Measurements from ENCODE around the gene MGAT5. TPM values are rescaled to one million over a fixed set of nuclear protein-coding genes. Genes with fewer than 3 reads are reported as not detected.
A peak's percentile ranks its signal among the peaks of the same experiment; 100 is the strongest.

MGAT5 gene
- total RNA-seq, 1 experiment from 2014 or later, result 52.4 TPM

- Mint-ChIP-seq H3K4me3 (no peak overlapping the region), H3K27me3 (ENCODE audit: low read depth) (peaks cover 16% of the 10 kb centered on the region), H3K36me3 (peaks cover 4% of the 10 kb centered on the region), H3K27ac (no peak overlapping the region), H3K4me1 (peaks cover 29% of the 10 kb centered on the region), H3K9me3 (no peaks in the 10 kb centered on the region)
- no peak for DNase-seq (ENCODE audit: low spot score)
- TF ChIP-seq SMAD3 (CRISPR knock-in tag; IDR thresholded peaks at IDR 0.05; ENCODE audit: borderline replicate concordance), result no peak
- TF ChIP-seq NFATC4 (CRISPR knock-in tag; IDR thresholded peaks at IDR 0.05), result no peak
- TF ChIP-seq OVOL2 (CRISPR knock-in tag; IDR thresholded peaks at IDR 0.05; ENCODE audit: borderline replicate concordance), result no peak
- no peak for TF ChIP-seq GABPB1 (CRISPR knock-in tag; IDR thresholded peaks at IDR 0.05)
- TF ChIP-seq USF2 (CRISPR knock-in tag; IDR thresholded peaks at IDR 0.05), result no peak
- 0 out of 2 replicates have a peak, but pooled peaks have one; percentile 52 for TF ChIP-seq GTF2I (CRISPR knock-in tag; conservative IDR thresholded peaks at IDR 0.05)
- TF ChIP-seq TEAD1 (CRISPR knock-in tag; IDR thresholded peaks at IDR 0.05), result no peak
- no peak for TF ChIP-seq ZNF512 (CRISPR knock-in tag; IDR thresholded peaks at IDR 0.05; ENCODE audit: borderline replicate concordance)
- peak; percentile 78; the same call in 1 of the 2 replicates for TF ChIP-seq ZNF121 (CRISPR knock-in tag; IDR thresholded peaks at IDR 0.05)
- no peak for TF ChIP-seq ZNF219 (CRISPR knock-in tag; IDR thresholded peaks at IDR 0.05; ENCODE audit: borderline replicate concordance)
- TF ChIP-seq RORB (CRISPR knock-in tag; IDR thresholded peaks at IDR 0.05), result no peak
- ChIA-PET CTCF (interaction anchor here (0.6 to 1.4 kb wide), 2 partner anchors 47 to 475 kb away, joined by 3 to 4 read pairs; no protein-coding TSS in a partner anchor), POLR2A (no interaction called here)
- ATAC-seq, result no peak
Observed at GRCh38 chr2:134275058-134275862, 21.4 kb downstream of the MGAT5 start.

GRCh38 chr2:134276381-134277172, 22.7 kb downstream of the MGAT5 start:
- H3K27me3 Mint-ChIP-seq (ENCODE audit: low read depth), result peaks cover 16% of the 10 kb centered on the region
- ChIA-PET CTCF (interaction anchor here (1.1 to 1.4 kb wide), 2 partner anchors 32 to 48 kb away, joined by 3 read pairs; no protein-coding TSS in a partner anchor), POLR2A (no interaction called here)
- ATAC-seq, result no peak
- peaks cover 3% of the 10 kb centered on the region; the same call in 1 of the 2 replicates for H3K36me3 Mint-ChIP-seq
- H3K27ac Mint-ChIP-seq, result no peak overlapping the region
- peaks cover 29% of the 10 kb centered on the region for H3K4me1 Mint-ChIP-seq
- no peak overlapping the region for H3K4me3 Mint-ChIP-seq
- no peak for DNase-seq (ENCODE audit: low spot score)
- no peaks in the 10 kb centered on the region for H3K9me3 Mint-ChIP-seq
- no peak for TF ChIP-seq AFF4 (CRISPR knock-in tag; IDR thresholded peaks at IDR 0.05; ENCODE audit: borderline replicate concordance)
- no peak for TF ChIP-seq IRF1 (CRISPR knock-in tag; IDR thresholded peaks at IDR 0.05)
- TF ChIP-seq NR2C2 (CRISPR knock-in tag; IDR thresholded peaks at IDR 0.05), result no peak
- no peak for TF ChIP-seq RELA (CRISPR knock-in tag; IDR thresholded peaks at IDR 0.05; ENCODE audit: borderline replicate concordance)
- no peak for TF ChIP-seq USF1 (CRISPR knock-in tag; IDR thresholded peaks at IDR 0.05)
- no peak for TF ChIP-seq ZNF532 (CRISPR knock-in tag; IDR thresholded peaks at IDR 0.05; ENCODE audit: borderline replicate concordance)
- TF ChIP-seq CBFB (CRISPR knock-in tag; IDR thresholded peaks at IDR 0.05; ENCODE audit: low read depth), result no peak
- no peak for TF ChIP-seq FOXJ3 (CRISPR knock-in tag; IDR thresholded peaks at IDR 0.05; ENCODE audit: borderline replicate concordance)
- TF ChIP-seq ZNF121 (CRISPR knock-in tag; IDR thresholded peaks at IDR 0.05), result no peak
- no peak for TF ChIP-seq NFATC4 (CRISPR knock-in tag; IDR thresholded peaks at IDR 0.05)
